Panc1 (cell line): ENCODE data around the gene TMEM273.

ENCODE experiments used
- POLR2AphosphoS5 ChIP-seq: IDR thresholded peaks from 2 replicates; pipeline ENCODE4 v1.6.1; 2012; ENCODE audit warnings: mild to moderate bottlenecking, low read depth, low read length, moderate library complexity
- TF ChIP-seq, protein P1 (sequence below): fragments of 450-650 bp; IDR thresholded peaks from 2 replicates; pipeline ENCODE4 v1.5.1; 2017; ENCODE audit warnings: mild to moderate bottlenecking

DNA sequence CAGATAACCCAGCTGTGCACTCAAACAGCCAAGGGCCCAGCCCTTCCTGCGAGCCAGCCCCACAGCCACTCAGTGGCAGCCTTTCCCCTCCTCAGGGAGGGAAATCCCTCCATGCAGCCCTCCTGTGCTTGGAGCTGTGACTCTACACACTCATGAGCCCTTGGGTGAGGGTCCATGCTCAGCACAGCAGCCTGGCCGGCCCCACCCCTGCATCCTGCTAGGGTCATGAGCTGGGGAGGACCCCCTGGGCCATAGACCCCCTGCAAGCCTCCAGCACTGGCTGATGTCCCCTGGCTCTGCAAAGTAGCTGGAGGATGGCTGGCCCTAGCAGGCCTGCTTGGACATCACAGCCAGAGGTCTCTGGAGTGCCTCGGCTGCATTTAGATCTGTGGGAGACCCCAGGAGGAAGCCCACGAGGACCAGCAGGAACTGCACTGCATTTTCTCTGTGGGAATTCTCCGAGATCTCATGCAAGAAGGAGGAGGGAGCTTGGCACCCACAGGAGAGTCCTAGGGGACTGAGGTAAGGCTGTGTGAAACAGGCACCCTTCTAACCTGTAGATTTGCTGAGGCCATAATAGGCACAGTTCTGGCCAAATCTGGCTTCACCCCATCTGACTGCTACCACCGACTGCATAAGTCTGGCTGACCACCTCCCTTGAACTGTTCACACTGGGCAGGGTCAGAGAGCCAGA, 17.4 kb downstream of the TMEM273 start:
- TF ChIP-seq POLR2AphosphoS5: no peak
- TF ChIP-seq, protein P1, sequence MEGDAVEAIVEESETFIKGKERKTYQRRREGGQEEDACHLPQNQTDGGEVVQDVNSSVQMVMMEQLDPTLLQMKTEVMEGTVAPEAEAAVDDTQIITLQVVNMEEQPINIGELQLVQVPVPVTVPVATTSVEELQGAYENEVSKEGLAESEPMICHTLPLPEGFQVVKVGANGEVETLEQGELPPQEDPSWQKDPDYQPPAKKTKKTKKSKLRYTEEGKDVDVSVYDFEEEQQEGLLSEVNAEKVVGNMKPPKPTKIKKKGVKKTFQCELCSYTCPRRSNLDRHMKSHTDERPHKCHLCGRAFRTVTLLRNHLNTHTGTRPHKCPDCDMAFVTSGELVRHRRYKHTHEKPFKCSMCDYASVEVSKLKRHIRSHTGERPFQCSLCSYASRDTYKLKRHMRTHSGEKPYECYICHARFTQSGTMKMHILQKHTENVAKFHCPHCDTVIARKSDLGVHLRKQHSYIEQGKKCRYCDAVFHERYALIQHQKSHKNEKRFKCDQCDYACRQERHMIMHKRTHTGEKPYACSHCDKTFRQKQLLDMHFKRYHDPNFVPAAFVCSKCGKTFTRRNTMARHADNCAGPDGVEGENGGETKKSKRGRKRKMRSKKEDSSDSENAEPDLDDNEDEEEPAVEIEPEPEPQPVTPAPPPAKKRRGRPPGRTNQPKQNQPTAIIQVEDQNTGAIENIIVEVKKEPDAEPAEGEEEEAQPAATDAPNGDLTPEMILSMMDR: no peak
